ENCODE measurements around the gene POLRMT. TPM values are rescaled to one million over a fixed set of nuclear protein-coding genes. Genes with fewer than 3 reads are reported as not detected.
"Not testable (repeated sequence)": the region's sequence is repeated elsewhere in the genome, so short reads cannot be mapped to it uniquely, and the experiment has no call there.

The POLRMT gene
- total RNA-seq, 4 donors from 2014 or later: 33.8 to 119 (median 70.5) TPM

- peak in 2 of 3 donors; percentile 72 to 82 for DNase-seq
- peak overlapping the region; percentile 47 to 79 (median 68) for H3K27ac ChIP-seq
- peak overlapping the region; percentile 21 to 50 (median 34) for H3K4me3 ChIP-seq
- H3K36me3 ChIP-seq: no peaks in the 10 kb centered on the region
- no peaks in the 10 kb centered on the region for H3K9me3 ChIP-seq
- no peaks in the 10 kb centered on the region for H3K27me3 ChIP-seq
- peaks cover 0 to 18% (median 9%) of the 10 kb centered on the region in 4 donors for H3K4me1 ChIP-seq
- no peak for TF ChIP-seq CTCF (IDR thresholded peaks at IDR 0.05)
- no peak for TF ChIP-seq POLR2A (IDR thresholded peaks at IDR 0.05)
Measured at GRCh38 chr19:610801-611480, 22.4 kb downstream of the POLRMT start.

DNA sequence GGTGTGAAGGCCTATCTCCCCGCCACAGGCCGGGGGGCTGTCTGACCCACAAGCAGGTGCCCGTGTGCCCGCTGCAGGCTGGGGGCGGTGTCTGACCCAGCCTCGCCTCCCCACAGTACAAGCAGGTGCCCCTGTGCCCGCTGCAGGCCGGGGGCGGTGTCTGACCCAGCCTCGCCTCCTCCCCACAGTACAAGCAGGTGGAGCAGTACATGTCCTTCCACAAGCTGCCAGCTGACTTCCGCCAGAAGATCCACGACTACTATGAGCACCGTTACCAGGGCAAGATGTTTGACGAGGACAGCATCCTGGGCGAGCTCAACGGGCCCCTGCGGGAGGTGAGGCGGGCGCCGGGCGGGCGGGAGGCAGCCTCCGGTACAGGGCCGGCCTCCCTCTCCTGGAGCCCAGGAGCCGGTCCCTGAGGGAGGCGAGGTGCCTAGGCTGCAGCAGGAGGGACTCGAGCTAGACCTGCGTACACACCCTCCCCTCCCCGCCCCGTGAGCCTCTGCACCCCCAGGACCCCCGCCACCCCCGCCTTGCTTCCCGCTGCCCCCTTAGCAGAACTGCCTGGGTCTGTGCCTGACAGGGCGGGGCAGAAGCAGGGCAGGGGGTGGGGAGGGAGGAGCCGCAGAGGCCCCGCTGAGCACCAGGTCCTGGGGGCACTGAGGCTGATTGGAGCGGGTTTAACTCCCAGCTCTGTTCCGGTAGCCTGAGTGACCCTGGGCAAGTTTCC, 23.1 kb downstream of the POLRMT start:
- peaks cover 0 to 18% (median 9%) of the 10 kb centered on the region in 4 donors for H3K4me1 ChIP-seq
- H3K36me3 ChIP-seq: no peaks in the 10 kb centered on the region
- TF ChIP-seq CTCF (IDR thresholded peaks at IDR 0.05): no peak
- TF ChIP-seq POLR2A (IDR thresholded peaks at IDR 0.05): no peak
- H3K4me3 ChIP-seq: peak overlapping the region; percentile 21 to 50 (median 34)
- H3K27me3 ChIP-seq: no peaks in the 10 kb centered on the region
- DNase-seq: peak in 2 of 3 donors; percentile 69 to 78
- peak overlapping the region; percentile 47 to 79 (median 68) for H3K27ac ChIP-seq
- H3K9me3 ChIP-seq: no peaks in the 10 kb centered on the region

DNA sequence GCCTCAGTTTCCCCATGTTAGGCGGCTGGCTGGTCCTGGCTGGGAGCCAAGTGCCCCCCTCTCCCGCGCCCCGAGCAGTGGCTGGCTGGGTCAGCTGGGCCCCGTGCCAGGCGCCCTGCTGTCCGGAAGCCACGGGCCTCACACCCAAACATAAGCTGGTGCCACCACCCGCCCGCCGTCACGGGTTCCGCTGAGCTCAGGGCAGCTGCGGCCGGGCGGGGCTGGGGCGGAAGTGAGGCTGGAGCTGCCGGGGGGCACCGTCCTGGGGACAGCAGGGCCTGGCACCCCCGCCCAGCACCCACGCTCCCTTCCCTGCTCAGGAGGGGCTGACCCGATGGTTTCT, 24.4 kb downstream of the POLRMT start:
- Histone ChIP-seq H3K27me3 (no peaks in the 10 kb centered on the region), H3K4me3 (no peak overlapping the region), H3K27ac (no peak overlapping the region), H3K4me1 (peaks cover 0 to 18% (median 9%) of the 10 kb centered on the region in 4 donors), H3K36me3 (no peaks in the 10 kb centered on the region), H3K9me3 (no peaks in the 10 kb centered on the region)
- DNase-seq: peak in 1 of 3 donors; percentile 69
- TF ChIP-seq POLR2A (IDR thresholded peaks at IDR 0.05): no peak
- TF ChIP-seq CTCF (IDR thresholded peaks at IDR 0.05): no peak

- Histone ChIP-seq H3K27ac (no peak overlapping the region), H3K27me3 (no peaks in the 10 kb centered on the region), H3K4me1 (peaks cover 0 to 18% (median 9%) of the 10 kb centered on the region in 4 donors), H3K36me3 (no peaks in the 10 kb centered on the region), H3K9me3 (no peaks in the 10 kb centered on the region), H3K4me3 (no peak overlapping the region)
- no peak for TF ChIP-seq CTCF (IDR thresholded peaks at IDR 0.05)
- no peak for DNase-seq
Measured at GRCh38 chr19:608155-609003, 25.0 kb downstream of the POLRMT start.

DNA sequence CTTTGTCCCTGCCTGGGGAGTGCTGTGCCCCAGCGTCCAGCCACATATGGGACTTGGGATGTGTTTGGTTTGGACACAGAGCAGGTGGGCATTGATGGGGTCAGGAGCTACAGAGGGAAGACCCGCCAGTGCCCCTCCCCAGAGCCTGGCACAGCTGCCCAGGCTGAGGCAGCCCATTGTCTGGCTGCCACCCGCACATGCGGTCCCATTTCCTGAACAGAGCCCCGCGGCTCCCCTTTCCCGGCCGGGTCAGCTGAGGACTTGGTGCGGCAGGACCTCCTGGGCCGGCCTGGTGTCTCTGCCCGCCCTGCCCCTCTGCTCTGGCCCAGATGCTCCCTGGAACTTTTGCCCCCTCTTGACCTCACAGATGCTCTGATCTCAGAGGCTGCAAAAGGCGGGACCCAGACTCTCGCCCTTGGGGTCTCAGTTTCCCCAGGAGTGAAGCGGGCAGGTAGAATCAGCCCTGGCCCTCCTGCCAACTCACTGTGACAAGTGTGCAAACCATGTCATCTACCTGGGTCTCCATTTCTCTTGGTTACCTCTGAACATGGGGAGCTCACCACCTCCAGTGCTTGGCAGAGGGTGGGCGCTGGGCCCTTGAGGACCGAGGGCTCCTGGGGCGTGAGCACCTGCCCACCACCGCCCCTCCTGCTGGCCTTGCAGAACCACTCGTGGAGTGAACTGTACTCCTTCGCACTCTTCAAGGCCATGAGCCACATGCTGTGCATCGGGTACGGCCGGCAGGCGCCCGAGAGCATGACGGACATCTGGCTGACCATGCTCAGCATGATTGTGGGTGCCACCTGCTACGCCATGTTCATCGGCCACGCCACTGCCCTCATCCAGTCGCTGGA, 25.8 kb downstream of the POLRMT start:
- H3K27ac ChIP-seq: no peak overlapping the region
- no peak overlapping the region for H3K4me3 ChIP-seq
- no peaks in the 10 kb centered on the region for H3K36me3 ChIP-seq
- no peaks in the 10 kb centered on the region for H3K27me3 ChIP-seq
- no peaks in the 10 kb centered on the region for H3K9me3 ChIP-seq
- TF ChIP-seq POLR2A (IDR thresholded peaks at IDR 0.05): no peak
- TF ChIP-seq CTCF (IDR thresholded peaks at IDR 0.05): no peak
- DNase-seq: no peak
- H3K4me1 ChIP-seq: peaks cover 0 to 18% (median 9%) of the 10 kb centered on the region in 4 donors

DNA sequence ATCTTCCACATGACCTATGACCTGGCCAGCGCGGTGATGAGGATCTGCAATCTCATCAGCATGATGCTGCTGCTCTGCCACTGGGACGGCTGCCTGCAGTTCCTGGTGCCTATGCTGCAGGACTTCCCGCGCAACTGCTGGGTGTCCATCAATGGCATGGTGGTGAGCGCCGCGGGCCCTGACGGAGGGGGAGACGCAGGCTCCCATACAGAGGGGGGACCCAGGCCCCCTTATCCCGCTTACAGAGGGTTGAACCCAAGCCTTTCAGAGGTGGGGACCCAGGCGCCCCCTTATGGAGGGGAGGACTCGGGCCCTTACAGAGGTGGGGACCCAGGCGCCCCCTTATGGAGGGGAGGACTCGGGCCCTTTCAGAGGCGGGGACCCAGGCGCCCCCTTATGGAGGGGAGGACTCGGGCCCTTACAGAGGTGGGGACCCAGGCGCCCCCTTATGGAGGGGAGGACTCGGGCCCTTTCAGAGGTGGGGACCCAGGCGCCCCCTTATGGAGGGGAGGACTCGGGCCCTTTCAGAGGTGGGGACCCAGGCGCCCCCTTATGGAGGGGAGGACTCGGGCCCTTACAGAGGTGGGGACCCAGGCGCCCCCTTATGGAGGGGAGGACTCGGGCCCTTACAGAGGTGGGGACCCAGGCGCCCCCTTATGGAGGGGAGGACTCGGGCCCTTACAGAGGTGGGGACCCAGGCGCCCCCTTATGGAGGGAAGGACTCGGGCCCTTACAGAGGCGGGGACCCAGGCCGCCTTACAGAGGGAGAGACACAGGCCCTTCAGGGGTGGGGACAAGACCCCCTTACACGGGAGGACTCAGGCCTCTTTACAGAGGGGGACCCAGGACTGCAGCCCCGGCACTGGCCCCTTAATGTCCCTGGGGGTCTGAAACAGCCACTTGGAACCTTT, 28.0 kb downstream of the POLRMT start:
- H3K9me3 ChIP-seq, H3K4me3 ChIP-seq, H3K4me1 ChIP-seq, DNase-seq, H3K27ac ChIP-seq, H3K36me3 ChIP-seq, H3K27me3 ChIP-seq: not testable (repeated sequence)

Data from Peyer's patch (tissue), 4 donors.